Frontal cortex (tissue), 4 donors: Measurements from ENCODE around the gene ST8SIA1. TPM values are rescaled to one million over a fixed set of nuclear protein-coding genes. Genes with fewer than 3 reads are reported as not detected.
"Not testable (repeated sequence)": the region's sequence is repeated elsewhere in the genome, so short reads cannot be mapped to it uniquely, and the experiment has no call there.

Experiments
- DNase-seq, 2 donors: peaks; one replicate each; pipeline ENCODE4 v3.0.0; 2012; ENCODE audit warnings: low spot score in 2 of 2
- FAIRE-seq: peaks from 2 replicates; lab custom pipeline; 2012; peaks lifted over from hg19 to GRCh38; lab: Jason Lieb, UNC
- total RNA-seq: library from RNA; depleted of rRNA; stranded (reverse); fragments of >200 nt; gene quantifications from one replicate; pipeline ENCODE4 v1.2.3, GENCODE V29; 2014
- donor health status: control.
- donor health status: control.
- donor health status: control.

Gene ST8SIA1
- total RNA-seq: 17.5 TPM

- no peak for FAIRE-seq
- peak; percentile 46 to 49 for DNase-seq
Measured at GRCh38 chr12:22334410-22335100, at the start of gene ST8SIA1. TSS of gene ST8SIA1 (minus strand) at chr12:22334707. CDS start at chr12:22334232, 475 bp downstream.

GRCh38 chr12:22380031-22380430 is 45.5 kb upstream of the ST8SIA1 start:
- FAIRE-seq (no peak), DNase-seq (no peak)

GRCh38 chr12:22377731-22378496 is 43.4 kb upstream of the ST8SIA1 start:
- no peak for DNase-seq
- no peak for FAIRE-seq

- not testable (repeated sequence) for FAIRE-seq, DNase-seq
Measured at GRCh38 chr12:22376596-22377150, 42.2 kb upstream of the ST8SIA1 start.

- DNase-seq: no peak
- FAIRE-seq: no peak
Measured at GRCh38 chr12:22374508-22374907, 40.0 kb upstream of the ST8SIA1 start.

GRCh38 chr12:22372277-22372837 is 37.9 kb upstream of the ST8SIA1 start:
- no peak for FAIRE-seq

GRCh38 chr12:22366181-22366580 is 31.7 kb upstream of the ST8SIA1 start:
- no peak for DNase-seq
- FAIRE-seq: no peak

More at GRCh38 chr12:22372277-22372837, 37.9 kb upstream of the ST8SIA1 start:
- DNase-seq: no peak

GRCh38 chr12:22361785-22362184 is 27.3 kb upstream of the ST8SIA1 start:
- DNase-seq (no peak), FAIRE-seq (no peak)

GRCh38 chr12:22360774-22361173 is 26.3 kb upstream of the ST8SIA1 start:
- FAIRE-seq: no peak
- DNase-seq: no peak

GRCh38 chr12:22357531-22357930 is 23.0 kb upstream of the ST8SIA1 start:
- FAIRE-seq (no peak), DNase-seq (no peak)

GRCh38 chr12:22356231-22356630 is 21.7 kb upstream of the ST8SIA1 start:
- FAIRE-seq (no peak), DNase-seq (no peak)

- no peak for FAIRE-seq
- DNase-seq: no peak
Measured at GRCh38 chr12:22355011-22355580, 20.6 kb upstream of the ST8SIA1 start.

GRCh38 chr12:22353615-22354325 is 19.3 kb upstream of the ST8SIA1 start:
- no peak for DNase-seq
- FAIRE-seq: no peak

- DNase-seq (no peak), FAIRE-seq (no peak)
Measured at GRCh38 chr12:22350886-22351285, 16.4 kb upstream of the ST8SIA1 start.

GRCh38 chr12:22348208-22348607 is 13.7 kb upstream of the ST8SIA1 start:
- no peak for DNase-seq
- FAIRE-seq: no peak

GRCh38 chr12:22340143-22340542 is 5.6 kb upstream of the ST8SIA1 start:
- FAIRE-seq: no peak
- DNase-seq: no peak

- DNase-seq: no peak
- FAIRE-seq: no peak
Measured at GRCh38 chr12:22339691-22340090, 5.2 kb upstream of the ST8SIA1 start.

GRCh38 chr12:22335794-22336166 is 1.3 kb upstream of the ST8SIA1 start:
- FAIRE-seq (no peak), DNase-seq (no peak)

GRCh38 chr12:22333713-22334409 is 646 bp downstream of the ST8SIA1 start:
- DNase-seq (no peak), FAIRE-seq (no peak)
